SU-DHL-6 (cell line): ENCODE results near the gene ZNF414.
"Not testable (repeated sequence)": the region's sequence is repeated elsewhere in the genome, so short reads cannot be mapped to it uniquely, and the experiment has no call there.

Source experiments
- CTCF ChIP-seq: fragments of 200-600 bp; sonication (generic); IDR thresholded peaks from one replicate; pipeline ENCODE4 v1.5.1; 2017; ENCODE audit warnings: antibody characterized with exemption, mild to moderate bottlenecking, low read length, moderate library complexity; ENCODE audit not compliant: insufficient read depth, poor library complexity, severe bottlenecking
- EZH2phosphoT487 ChIP-seq: fragments of 200-600 bp; sonication (generic), shearing (Covaris generic); conservative IDR thresholded peaks from 2 replicates; pipeline ENCODE4 v1.6.1; 2018; ENCODE audit warnings: mild to moderate bottlenecking, antibody characterized with exemption, low read length, moderate library complexity, mixed read lengths

- TF ChIP-seq EZH2phosphoT487, CTCF: not testable (repeated sequence)
Observed at GRCh38 chr19:8514505-8515009, 590 bp upstream of the ZNF414 start.
